ENCODE measurements around the gene EFS.

DNA sequence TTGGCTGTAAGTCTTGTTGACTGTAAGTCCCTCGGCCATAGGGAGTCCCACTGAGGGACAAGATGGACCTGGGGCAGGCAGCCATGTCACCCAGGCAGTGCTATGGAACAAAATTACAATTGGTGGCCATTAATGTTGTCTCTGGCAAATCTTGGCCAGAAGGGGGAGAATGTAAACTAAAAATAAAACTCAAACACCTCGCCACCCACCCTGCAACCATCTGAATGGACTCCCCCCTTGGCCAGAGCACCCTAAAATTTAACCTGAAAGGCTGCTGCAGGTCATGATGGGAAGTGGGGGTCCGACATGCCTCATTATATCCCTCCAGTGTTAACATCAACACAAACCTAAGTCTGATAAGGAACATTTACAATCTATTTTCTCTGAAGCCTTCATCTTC, 20.5 kb downstream of the EFS start:
- TF ChIP-seq BHLHE40 (IDR thresholded peaks at IDR 0.05; ENCODE audit: borderline replicate concordance) (no peak), NFRKB (IDR thresholded peaks at IDR 0.05) (no peak), SUZ12 (IDR thresholded peaks at IDR 0.05) (no peak), SP1 (IDR thresholded peaks at IDR 0.05) (no peak), ELF4 (IDR thresholded peaks at IDR 0.05) (no peak), HDGF (IDR thresholded peaks at IDR 0.05; ENCODE audit: borderline replicate concordance) (no peak), ARNT (IDR thresholded peaks at IDR 0.05) (no peak), CTBP1 (IDR thresholded peaks at IDR 0.05; ENCODE audit: borderline replicate concordance) (no peak), LEF1 (IDR thresholded peaks at IDR 0.05; ENCODE audit: borderline replicate concordance) (no peak), FOXK2 (IDR thresholded peaks at IDR 0.05) (no peak), FOXM1 (IDR thresholded peaks at IDR 0.05; ENCODE audit: borderline replicate concordance) (no peak), TARDBP (IDR thresholded peaks at IDR 0.05) (no peak), ZNF384 (IDR thresholded peaks at IDR 0.05) (no peak)
- TF ChIP-seq, protein P1, sequence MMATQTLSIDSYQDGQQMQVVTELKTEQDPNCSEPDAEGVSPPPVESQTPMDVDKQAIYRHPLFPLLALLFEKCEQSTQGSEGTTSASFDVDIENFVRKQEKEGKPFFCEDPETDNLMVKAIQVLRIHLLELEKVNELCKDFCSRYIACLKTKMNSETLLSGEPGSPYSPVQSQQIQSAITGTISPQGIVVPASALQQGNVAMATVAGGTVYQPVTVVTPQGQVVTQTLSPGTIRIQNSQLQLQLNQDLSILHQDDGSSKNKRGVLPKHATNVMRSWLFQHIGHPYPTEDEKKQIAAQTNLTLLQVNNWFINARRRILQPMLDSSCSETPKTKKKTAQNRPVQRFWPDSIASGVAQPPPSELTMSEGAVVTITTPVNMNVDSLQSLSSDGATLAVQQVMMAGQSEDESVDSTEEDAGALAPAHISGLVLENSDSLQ (IDR thresholded peaks at IDR 0.05), result no peak
